Stimulated activated naive CD4-positive, alpha-beta T cell (primary cell): ENCODE measurements around the gene DPAGT1.
"Not testable (repeated sequence)": the region's sequence is repeated elsewhere in the genome, so short reads cannot be mapped to it uniquely, and the experiment has no call there.

ENCODE experiments used
- DNase-seq, 6 experiments: peaks; one replicate each; lab custom pipeline; 2025; lab: John Stamatoyannopoulos, UW

Gene DPAGT1

DNA sequence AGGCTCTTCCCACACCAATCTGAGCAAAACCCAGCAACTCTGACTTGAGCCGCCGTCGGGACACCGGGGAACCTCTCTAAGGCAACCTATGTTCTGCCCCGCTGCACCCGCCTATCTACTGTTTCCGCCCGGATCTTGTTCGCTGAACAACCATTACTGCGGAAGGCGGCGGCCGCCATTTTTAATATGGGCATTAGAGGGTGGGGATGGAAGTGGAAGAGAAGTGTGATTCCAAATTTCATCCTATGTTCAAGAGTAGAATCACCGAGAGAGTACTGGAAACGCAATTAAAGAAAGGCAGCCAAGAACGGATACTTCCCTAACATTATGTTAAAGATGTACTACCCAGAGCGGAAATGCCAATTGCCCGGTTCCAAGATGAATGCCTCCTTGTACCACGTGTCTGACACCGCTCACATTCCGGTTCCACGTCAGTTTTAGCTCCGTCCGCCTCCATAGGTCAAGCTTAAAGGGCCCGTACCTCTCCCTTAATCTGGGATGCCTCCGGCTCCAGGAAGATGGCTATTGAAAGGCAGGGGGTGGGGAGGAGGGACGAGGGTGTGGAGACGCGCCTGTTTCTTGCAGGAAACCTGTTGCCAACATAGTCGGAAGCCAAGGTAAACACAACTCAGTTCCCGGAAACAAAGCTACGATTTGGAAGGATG is at the start of gene DPAGT1:
Gene DPAGT1, minus strand, starts transcription at position 95 of the 665 bp plus-strand sequence. CDS start 198 bp downstream, outside the sequence.
- DNase-seq, result peak; percentile 72 to 97 (median 84)

DNA sequence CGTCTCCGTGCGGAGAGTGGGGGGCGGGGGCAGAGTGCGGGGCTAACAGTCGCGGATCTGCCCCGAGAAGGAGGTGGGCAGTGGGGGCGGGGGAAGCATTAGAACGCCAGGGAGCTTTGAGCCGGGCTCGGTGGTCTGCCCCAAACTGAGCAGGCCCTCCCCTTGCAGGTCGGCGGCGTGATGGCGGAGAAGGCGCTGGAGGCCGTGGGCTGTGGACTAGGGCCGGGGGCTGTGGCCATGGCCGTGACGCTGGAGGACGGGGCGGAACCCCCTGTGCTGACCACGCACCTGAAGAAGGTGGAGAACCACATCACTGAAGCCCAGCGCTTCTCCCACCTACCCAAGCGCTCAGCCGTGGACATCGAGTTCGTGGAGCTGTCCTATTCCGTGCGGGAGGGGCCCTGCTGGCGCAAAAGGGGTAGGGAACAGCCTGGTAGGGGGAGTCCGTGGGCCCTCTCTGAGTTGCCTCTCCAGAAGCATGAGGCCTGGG is 48.2 kb upstream of the DPAGT1 start:
- no peak for DNase-seq

GRCh38 chr11:119149018-119149785 is 47.5 kb upstream of the DPAGT1 start, which contains the start of gene ABCG4:
Gene ABCG4 (plus strand): TSS chr11:119149052. CDS start chr11:119149966, 914 bp downstream.
- peak in 4 of 6 experiments; percentile 11 to 38 (median 19) for DNase-seq

DNA sequence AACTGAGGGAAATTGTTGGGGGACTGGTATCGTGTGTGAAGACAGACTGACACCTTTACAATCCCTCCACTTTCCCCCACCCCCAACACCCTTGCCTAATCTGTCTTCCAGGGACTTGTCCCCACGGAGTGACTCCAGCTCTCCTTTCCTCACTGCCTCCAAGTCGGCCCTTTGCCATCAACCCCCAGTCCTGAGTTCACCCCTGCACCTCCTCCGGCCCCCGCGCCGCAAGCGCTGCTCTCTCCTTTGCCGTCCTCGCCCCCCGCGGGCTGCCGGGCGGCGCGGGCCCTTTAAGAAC is 47.0 kb upstream of the DPAGT1 start:
- DNase-seq, result peak in 1 of 6 experiments; percentile 19

DNA sequence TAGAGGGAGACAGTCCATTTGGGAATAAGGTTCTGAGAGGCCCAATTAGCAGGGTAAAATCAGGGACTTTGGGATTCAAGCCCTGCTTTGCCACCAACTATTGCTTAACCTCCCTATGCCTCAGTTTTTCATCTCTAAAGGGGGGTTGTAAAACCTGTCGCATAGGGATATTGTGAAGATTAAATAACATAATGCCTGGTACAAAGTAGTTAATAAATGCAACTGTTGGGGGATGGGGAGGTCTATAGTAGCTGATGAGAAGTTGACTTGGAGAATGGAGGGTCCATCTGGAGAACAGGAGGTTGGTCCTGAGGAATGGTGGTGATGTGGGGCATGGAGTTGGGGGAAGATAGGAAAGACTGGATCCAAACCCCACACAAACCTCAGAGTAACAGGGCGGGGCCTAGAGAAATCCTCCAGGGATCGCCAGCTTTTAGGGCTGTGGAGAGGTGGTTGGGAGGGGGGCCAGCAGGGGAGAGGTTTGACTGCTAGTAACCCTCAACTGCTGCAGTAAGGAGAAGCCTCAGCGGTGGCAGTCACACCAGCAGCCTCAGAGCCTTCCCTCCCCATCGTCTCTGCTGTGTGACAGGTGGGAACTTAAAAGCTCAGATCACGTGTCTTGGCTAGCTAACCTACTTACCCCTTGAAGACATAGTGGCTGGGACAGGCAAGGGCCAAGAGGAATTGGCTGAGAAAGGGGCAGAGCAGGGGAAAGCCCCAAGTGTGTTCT is 46.1 kb upstream of the DPAGT1 start:
- DNase-seq, result peak in 1 of 6 experiments; percentile 23

- DNase-seq, result no peak
Measured at GRCh38 chr11:119145551-119145950, 43.9 kb upstream of the DPAGT1 start.

GRCh38 chr11:119144825-119145486 is 43.3 kb upstream of the DPAGT1 start:
- DNase-seq, result no peak

GRCh38 chr11:119139276-119139675 is 37.6 kb upstream of the DPAGT1 start:
- DNase-seq, result not testable (repeated sequence)

DNA sequence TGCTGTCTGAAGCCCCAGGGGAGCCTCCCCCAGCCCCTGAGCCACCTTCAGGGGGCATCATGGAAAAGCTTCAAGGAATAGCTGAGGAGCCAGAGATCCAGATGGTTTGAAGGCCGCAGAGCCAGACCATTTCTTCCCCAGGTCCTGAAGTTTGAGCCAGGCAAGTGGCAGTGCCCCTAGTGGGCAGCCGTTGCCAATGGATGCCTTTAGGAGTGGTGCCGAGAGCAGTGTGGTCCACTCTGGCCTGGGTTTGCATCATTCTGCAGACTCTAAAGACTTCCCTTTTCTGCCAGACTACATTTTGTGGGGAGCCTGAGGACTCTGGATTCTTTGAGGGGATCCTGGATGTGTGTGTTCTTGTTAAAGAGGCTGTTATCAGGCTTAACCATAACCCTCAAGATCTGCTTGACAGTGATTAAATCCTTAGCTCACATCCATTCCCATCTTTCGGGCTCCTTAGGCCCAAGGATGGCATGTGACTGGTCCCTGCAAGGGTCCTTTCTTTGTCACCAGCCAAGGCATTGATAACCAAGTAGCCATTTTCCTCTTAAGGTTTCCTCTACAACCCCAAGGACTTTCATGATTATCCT is 32.8 kb upstream of the DPAGT1 start:
- no peak for DNase-seq

GRCh38 chr11:119130662-119131061 is 29.0 kb upstream of the DPAGT1 start:
- DNase-seq, result no peak

DNA sequence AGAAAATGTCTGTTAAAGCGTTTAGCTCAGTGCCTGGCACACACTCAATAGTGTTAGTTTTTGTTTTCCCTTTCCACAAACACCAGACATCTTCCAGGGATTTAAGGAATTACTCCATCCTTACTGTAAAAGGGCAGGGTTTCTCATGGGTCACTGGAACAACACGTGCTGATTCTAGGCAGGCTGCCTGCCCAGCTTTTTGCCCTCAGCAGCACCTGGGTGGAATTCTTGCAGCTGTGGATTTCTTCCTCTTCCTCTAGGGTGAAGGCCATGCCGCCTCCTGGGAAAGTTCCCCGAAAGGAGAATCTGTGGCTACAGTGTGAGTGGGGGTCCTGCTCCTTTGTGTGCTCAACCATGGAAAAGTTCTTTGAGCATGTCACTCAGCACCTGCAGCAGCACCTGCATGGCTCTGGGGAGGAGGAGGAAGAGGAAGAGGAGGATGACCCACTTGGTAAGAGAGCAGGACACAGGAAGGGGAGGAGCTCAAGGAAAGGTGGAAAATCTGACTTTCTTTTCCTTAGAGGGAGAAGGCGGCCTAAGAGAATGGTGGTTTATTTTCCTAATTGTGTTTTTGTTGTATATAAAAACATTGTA is 25.1 kb upstream of the DPAGT1 start:
- no peak for DNase-seq

GRCh38 chr11:119125821-119126220 is 24.2 kb upstream of the DPAGT1 start:
- no peak for DNase-seq

DNA sequence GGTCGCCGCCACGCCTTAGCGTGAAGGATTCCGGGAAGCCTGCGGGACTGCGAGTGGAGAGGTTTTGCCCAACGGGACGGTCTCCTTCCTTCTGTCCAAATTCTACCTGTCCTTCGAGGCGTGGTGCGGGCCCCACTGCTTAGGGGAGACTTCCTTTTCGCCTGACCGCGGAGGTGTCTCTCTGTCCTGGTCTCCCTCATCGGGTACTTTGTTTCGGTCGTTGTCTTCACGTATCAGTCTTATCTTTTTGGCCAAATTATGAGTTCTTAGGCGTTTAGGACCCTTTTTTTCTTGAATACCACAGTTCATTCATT is 20.1 kb upstream of the DPAGT1 start:
- DNase-seq, result no peak

DNA sequence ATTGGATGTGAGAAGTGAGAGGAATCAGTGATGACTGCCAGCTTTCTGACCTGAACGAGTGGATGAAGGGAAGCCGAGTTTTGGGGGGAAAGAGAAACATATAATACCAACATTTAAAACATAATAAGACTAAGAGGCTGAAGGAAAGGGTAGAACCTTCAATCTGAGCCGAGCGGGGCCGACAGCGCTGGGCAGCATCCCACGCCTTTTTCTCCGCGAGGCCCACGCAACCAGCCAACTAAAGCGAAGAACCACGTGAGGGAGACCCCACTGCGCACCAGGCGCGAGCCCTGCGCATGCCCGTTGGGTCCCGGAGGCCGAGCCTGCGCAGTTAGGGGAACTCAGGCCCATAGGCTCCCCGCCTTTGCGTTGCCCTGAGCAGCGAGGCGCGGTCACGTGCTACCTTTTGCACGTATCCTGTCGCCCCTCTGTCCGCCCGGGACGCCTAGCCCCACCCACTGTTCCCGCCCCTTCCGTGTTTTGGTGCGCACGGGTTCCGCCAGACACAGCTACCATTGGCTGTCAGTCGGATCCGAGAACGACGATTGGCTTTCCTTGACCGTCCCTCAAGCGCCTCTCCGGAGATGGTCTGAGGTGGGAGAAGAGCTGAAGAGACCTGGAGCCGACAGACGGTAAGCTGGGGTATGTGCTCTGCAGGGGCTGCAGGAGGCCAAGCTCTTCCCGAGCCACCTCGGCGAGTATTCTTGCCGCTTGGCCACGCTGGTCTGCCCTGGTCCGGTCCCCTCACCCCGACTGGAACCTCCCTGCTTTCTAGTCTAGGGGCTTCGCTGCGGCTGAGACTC is 19.6 kb upstream of the DPAGT1 start, which contains the start of gene HINFP:
Gene HINFP, plus strand, starts transcription at position 573 of the 803 bp plus-strand sequence. CDS start 5,365 bp downstream, outside the sequence.
- peak; percentile 96 to 100 (median 98) for DNase-seq

GRCh38 chr11:119120639-119121007 is 19.0 kb upstream of the DPAGT1 start:
- DNase-seq, result peak in 1 of 6 experiments; percentile 3

- DNase-seq, result no peak
Measured at GRCh38 chr11:119118946-119119345, 17.3 kb upstream of the DPAGT1 start.

DNA sequence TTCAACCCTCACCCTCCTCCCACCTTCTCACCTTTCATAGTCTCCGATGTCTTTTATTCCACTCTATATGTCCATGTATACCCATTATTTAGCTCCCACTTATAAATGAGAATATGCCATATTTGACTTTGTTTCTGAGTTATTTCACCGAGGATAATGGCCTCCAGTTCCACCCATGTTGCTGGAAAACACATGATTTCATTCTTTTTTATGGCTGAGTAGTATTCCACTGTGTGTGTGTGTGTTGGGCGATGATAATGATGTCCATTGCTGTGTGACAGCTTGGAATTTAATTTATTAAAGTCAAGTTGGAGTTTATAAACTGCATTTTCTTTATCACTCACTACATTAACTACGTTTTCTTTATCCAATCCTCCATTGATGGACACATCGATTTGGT is 16.6 kb upstream of the DPAGT1 start:
- DNase-seq, result no peak

GRCh38 chr11:119117004-119117706 is 15.5 kb upstream of the DPAGT1 start:
- DNase-seq, result no peak

DNA sequence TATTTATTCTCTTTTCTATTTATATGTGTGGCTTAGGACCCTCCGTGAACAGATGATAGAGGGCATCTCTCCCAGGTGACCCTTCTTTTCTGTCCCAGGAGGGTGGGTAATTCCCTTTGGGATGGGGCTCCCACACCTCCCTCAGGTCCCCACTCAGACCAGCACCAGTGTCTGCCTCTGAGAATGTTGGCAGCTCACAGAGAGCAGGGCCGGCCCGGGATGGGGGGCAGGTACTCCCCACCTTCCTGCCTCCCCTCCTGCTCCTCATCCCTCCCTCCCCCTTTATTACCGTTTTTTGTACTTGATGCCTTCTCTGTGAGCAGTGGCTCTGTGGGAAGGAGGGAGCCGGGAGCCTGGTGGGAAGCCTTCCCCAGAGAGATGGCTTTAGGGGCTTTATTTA is 14.9 kb upstream of the DPAGT1 start:
- no peak for DNase-seq

DNA sequence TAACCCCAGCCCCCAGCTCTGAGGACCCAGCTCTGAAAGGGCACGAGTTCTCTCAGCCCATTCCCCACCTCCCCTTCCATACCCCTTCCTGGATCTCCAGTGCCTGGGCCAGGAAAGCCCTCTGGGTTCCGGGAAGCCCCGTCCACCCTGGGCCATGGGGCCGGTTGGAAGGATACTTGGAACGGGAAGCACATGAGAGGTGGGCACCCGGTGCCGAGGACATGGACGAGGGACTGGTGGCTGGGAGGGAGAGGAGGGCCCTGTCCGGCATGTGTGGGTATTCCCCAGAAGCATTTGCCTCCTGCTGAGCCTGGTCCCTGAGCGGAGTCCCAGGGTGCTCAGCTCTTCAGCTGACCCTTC is 14.6 kb upstream of the DPAGT1 start:
- DNase-seq, result no peak
